GM04504 (cell line): ENCODE results near the gene KLHL30.
"Not testable (repeated sequence)": the region's sequence is repeated elsewhere in the genome, so short reads cannot be mapped to it uniquely, and the experiment has no call there.

Source experiments
- DNase-seq: peaks from one replicate; pipeline ENCODE4 v3.0.0-alpha.2; 2012; ENCODE audit warnings: low read depth

KLHL30 gene

GRCh38 chr2:238102865-238103264, 35.6 kb upstream of the KLHL30 start:
- DNase-seq, result no peak

DNA sequence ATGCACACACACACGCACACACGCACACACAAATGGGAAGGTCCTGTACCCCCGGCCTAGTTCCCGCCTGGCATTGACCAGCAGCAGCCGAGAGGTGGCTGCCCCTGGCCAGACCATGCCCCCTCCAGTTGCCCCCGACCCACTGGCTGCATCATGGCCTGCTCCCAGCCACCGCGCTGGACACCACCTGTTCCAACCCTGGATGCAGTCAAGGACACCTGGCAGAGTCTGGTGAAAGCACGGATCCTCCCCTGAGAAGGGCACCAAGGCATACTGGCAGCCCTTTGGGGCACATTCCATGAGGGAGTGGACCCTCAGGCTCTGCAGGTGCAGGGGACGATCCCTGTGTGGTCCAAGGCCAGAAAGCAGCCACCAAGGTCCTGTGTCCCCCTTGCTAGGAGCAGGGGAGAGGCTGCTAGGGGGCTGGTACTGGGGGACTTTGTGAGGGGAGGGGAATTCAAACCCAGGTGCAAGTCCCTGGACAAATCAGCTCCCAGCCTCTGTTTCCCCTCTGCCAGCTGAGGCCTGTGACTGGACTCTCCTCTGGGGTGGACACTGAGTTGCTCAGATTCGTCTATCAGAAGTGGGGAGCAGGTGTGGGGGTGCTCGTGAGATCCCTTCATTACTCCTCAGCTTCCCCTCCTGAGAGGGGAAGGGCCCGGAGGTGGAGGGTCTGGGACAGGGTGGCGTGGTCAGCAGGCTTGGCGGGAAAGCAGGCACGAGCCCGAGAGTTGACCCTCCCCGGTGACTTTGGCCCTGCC, 34.8 kb upstream of the KLHL30 start:
- DNase-seq, result no peak

DNA sequence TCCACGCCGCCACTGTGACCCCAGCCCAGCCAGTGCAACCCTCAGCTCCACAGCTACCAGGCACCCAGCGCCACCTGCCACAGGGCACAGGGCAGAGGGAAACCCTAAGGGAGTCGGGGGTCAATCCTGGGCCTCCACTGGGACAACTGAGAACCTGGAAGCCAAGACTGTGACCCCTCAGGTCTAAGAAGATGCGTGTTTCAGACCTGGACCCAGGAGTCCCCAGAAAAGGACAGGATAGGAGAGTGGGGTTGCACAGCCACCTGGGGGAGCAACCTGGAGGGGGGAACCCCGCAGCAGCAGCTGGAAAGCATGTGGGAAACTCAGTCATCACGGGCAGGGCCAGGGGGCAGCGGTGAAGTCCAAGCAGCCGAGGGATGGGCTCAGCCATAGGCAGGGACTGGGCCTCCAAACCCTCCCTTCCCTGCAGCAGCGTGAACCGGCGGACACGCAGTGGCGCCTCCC, 34.2 kb upstream of the KLHL30 start:
- no peak for DNase-seq

DNA sequence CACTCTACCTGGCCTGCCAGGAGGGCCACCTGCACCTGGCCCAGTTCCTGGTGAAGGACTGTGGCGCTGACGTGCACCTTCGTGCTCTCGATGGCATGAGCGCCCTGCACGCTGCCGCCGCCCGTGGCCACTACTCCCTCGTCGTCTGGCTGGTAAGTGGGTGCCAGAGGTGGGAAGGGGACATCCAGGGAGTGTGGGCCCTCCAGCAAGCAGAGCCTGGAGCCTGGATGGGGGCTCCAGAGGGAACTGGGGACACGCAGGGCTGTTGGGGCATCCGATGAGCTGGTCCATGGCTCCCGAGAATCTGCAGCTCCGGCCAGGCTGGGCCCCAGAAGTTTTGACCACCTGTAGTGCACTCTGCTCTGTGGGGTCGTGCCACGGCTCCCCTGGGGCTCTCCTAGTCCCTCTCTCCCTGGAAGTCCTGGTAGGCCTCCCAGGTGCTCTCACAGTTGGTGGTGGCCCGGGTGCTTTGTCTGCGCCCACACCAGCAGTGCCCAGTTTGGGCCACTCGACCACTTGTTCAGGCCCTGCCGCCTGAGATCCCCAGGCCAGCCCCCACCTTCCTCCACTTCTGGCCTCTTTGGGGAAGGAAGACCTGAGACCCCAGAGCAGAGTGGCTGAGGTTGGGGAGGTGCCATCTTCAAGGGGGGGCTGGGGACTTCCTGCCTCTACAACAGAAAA, 33.6 kb upstream of the KLHL30 start:
- no peak for DNase-seq

DNA sequence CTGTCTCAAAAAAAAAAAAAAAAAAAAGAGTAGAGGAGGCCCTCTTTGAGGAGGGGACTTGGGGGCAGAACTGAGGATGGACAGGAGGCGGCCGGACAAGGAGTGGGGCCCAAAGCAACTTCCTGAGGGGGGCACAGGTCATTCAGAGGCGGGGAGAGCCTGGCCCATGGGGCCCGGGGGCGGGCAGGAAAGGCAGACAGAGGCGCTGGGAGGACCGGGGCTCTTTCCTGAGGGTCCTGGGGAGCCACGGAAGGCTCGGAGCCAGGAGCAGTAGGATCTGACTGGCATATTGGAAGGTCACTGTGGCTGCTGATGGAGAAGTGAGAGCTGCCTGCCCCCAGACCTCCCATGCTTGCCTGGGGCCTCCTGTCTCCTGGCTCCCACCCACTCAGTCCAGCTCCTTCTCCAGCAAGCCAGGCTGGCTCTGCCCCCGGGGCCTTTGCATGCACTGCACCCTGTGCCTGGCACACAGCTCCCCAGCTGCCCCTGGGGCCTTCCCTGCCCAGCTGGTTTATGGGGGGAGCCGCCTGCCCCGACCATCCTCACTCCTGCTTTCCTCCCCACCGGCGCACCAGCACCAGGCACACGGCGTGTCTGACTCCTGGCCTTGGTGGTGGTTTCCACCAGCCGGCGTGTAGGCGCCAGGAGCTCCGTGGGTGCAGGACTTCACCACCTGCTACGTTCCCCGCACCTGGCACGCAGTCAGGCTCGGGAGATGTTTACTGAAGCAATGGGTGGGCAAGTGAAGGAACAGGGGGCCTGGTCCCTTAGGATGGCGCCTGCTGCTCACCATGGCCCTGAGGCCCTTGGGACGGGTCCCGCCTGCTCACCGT, 32.7 kb upstream of the KLHL30 start:
- DNase-seq, result no peak

- no peak for DNase-seq
These were observed 32.1 kb upstream of the KLHL30 start for GRCh38 chr2:238106339-238106697.

GRCh38 chr2:238106698-238107524, 31.6 kb upstream of the KLHL30 start:
- DNase-seq, result no peak

- no peak for DNase-seq
These were observed 30.7 kb upstream of the KLHL30 start for GRCh38 chr2:238107525-238108422.

DNA sequence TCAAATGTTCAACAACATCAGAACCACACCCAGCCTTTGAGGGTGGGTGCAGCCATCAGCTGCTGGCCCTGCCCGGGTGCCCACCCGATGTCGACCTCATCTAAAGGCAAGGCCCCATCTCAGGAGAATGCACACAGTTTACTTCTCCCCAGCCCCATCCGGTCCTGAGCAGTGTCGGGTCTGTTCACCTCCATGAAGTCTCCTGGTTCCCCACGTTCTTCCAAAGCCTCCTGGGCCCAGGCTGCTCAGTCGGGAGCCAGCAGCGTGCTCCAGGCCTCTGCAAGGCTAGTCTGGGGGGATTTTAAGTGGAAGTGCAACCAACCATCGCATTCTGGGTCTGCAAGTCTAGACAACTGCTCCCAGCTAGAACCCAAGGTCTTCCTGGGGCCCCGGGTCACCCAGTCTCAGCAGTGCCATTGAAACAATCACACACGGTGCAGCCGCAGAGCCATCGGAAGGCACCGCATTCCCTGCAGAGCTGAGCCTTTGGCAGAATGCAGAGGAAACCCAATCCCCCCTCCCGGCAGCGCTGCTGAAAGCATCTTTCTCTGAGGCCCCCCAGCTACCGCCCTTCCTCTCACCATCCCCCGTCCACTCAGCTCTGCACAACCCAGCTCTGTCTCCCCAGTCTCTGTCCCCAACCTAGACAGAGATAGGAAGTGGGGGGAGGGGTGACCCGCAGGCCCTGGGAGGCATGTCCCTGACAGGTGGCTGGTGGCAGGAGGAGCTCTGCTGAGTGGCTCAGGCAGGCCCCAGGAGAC, 29.9 kb upstream of the KLHL30 start:
- no peak for DNase-seq

DNA sequence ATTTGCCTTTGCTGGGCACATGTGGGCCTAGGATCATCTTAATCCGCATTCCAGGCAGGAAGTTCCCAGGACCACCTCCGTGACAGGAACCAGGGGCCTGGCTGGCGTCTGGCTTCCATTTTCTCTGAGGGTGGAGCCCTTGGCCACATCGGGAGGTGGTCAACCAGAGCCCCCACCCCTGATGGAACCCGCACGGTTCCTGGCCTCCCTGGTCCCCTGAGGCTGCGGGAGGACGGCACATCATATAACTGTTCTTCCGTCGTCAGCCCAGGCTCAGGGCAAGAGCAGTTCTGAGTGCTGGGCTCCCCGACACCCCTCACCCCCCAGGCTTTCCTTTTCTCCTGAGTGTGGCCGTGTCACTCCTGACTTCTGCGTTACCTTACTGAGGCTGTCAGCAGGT, 24.9 kb upstream of the KLHL30 start:
- DNase-seq, result no peak

DNA sequence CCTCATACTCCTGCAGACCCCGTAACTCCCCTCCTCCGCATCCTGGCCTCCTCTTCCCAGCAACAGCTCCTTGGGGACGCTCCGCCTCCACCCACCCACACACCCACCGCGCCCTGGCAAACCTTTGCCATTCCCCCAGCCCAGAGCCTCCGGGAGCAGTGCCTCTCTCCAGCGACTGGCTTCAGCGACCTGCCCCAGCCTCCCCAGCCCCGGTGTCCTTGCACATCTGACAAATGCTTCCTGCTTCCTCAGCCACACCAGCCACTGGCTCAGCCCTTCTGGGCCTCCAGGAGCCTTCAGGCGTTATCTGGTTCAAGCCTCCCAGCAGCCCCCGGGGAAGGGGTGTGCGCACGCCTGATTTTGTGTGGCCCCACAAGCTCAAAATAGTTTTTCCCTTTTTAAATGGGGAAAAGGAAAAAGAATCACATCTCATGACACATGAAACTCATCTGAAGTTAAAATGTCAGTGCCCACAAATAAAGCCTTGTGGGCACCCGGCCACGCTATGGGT, 24.1 kb upstream of the KLHL30 start:
- DNase-seq, result no peak

- DNase-seq, result no peak
These were observed 23.4 kb upstream of the KLHL30 start for GRCh38 chr2:238114851-238115660.

GRCh38 chr2:238115709-238116108, 22.8 kb upstream of the KLHL30 start:
- not testable (repeated sequence) for DNase-seq

- no peak for DNase-seq
These were observed 21.9 kb upstream of the KLHL30 start for GRCh38 chr2:238116298-238117198.

DNA sequence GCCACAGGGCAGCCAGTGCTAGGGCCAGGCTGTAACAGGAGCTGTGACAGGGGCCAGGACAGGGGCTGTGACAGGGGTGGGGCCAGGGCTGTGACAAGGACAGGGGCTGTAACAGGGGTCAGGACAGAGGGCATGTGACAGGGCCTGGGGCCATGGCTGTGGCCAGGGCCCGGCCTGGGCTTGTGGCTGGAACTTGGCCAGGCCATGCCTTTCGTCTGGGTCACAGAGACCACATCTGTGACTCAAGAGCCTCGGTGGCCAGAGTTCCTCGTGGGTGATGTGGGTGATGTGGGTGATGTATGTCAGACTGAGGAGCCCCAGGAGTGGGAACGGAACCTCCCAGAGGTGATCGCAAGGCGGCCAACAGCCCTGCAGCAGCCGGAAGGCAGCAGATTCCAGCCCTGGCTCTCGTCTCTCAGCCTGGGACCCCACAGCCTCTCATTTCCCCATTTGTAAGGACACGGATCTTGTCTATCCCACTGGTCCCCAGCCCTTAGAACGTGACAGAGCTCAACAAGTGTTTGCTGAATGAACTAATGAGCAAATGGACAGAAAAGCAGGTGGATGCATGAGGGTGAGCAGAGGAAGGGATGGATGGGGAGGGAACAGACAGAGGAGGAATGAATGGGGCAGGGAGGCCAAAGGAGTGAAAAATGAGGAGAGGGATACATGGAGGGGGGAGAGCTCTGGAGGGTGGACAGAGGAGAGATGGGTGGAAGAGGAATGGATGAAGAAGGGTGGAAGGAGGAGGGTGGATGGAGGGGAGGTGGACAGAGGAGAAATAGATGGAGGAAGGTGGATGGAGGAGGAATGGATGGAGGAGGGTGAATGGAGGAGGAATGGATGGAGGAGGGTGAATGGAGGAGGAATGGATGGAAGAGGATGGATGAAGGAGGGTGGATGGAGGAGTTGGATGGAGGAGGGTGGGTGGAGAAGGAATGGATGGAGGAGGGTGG, 21.0 kb upstream of the KLHL30 start:
- no peak for DNase-seq

DNA sequence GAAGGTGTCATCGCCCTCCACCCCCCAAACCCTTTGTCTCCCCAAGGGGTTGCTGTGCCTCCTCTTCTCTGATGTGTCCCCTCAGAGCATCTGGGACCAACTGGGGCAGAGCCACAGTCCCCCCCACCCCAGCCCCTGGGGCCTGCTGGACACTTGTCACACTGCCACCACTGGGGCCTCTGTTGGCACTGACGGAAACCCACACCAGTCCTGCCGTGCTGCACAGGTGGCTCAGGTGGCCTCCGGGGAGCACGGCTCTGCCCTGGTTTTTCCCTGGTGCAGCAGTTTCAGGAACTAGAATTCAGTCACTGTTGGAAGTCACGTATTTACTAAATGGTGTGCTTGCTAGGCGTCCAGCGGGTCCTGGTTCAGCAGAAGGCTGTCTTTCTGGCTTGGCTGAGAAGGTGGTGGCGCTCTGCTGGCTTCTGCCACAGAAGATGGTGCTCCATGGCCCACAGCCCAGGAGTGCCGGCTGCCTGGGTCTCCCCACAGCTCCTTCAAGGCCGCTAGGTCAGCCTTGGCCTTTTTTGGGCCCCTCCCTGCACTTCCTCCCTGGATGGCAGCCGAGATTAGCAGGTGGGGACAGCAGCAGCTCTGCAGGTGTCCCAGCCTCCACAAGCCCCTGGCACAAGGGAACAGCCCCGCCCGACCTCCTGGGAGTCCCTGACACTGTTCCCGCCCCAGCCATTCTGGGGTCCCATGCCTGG, 18.6 kb upstream of the KLHL30 start:
- DNase-seq, result no peak
